ENCODE measurements around the gene SLC4A7. TPM values are rescaled to one million over a fixed set of nuclear protein-coding genes. Genes with fewer than 3 reads are reported as not detected.
A peak's percentile ranks its signal among the peaks of the same experiment; 100 is the strongest.
"Not testable (repeated sequence)": the region's sequence is repeated elsewhere in the genome, so short reads cannot be mapped to it uniquely, and the experiment has no call there.

SLC4A7 gene
- total RNA-seq, 1 experiment from 2014 or later: 19.6 TPM

DNA sequence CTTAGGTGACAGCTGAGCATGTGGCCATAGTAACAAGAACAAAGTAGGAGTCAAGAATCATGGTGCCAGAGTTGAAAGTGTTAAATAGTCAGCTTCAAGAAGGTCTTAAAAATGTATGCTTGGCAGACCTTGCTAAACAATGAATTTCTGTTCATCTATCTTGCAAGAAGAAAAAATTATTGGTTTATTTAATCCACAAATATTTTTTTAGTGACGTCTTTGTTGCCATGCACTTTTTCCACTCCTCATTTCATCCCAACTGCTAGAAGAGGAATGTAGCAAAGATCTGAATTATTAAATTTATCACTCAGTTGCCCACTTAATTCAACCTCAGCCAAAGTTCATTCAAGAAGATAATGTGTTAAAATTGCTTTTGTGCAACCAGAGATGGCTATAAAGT, 3.2 kb upstream of the SLC4A7 start:
- no peak for DNase-seq (ENCODE audit: low spot score)

DNA sequence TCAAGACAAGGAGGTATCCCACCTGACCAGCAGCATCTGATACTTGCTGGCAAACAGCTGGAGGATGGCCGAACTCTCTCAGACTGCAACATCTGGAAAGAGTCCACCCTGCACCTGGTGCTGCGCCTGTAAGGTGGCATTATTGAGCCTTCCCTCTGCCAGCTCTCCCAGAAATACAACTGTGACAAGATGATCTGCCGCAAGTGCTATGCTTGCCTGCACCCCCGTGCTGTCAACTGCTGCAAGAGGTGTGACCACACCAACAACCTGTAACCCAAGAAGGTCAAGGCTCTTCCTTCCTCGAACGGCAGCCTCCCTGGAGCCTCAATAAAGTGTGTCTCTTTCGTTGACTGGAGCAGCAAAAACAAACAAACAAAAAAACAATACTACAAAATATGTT, 2.2 kb upstream of the SLC4A7 start:
- no peak for DNase-seq (ENCODE audit: low spot score)

DNA sequence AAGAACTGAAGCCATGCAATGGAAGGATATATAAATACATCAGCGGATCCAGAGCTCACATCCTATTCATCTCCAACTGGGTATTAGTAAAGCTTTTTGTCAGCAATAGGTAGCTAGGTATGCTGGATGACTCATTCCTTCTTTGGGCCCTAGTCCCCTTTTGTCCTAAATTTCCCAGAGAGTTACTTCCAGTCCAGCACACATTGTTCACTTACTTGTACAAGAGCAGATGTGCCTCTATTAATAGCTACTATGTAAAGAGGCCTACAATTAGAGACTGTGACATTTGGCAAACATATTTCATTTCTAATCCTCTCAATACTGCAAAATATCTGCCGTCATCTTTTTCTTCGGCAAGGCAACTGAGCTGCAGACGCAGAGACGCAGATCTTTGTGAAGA, 1.7 kb upstream of the SLC4A7 start:
- no peak for DNase-seq (ENCODE audit: low spot score)

DNA sequence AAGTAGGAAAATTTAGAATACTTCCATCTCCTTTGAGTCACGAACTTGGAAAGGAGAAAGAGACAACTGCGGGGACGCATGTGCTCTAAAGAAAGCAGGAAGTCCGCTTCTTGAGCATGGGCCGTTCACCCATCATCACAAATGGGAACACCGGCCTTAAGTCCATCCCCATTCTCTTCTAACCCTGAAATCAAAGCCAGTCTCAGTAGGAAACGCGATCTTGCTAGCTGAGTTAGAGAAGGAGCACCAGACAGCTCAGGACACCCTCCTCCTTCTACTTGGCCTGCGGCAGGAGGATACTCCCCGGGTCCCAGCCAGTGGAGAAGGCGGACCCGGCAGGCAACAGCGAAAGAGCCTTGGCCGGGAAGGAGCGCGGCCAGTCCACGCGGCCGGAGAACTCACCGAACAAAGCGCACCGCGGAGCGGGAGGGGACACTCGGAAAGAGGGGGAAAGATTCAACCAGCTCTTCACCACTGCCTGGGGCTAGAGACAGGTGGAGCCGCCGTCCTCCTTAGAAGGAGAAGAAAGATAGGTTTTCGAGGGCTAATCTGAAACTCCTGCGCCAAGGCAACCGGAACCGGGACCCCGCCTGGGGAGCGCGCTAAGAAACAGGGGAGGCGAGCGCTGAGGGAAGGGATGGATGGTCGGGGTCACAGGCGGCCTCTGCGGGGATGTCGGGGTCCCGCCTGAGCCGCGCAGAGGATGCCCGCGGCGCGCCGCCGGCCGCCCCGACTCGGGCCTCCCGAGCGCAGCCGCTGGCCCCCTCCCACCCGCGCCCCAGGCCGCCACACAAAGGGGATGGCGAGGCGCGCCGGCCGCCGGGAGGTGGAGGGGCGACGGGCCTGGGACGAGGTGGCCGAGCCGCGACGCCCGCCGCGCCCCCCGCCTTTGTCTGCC, 818 bp downstream of the SLC4A7 start:
- DNase-seq (ENCODE audit: low spot score): peak; percentile 57

DNA sequence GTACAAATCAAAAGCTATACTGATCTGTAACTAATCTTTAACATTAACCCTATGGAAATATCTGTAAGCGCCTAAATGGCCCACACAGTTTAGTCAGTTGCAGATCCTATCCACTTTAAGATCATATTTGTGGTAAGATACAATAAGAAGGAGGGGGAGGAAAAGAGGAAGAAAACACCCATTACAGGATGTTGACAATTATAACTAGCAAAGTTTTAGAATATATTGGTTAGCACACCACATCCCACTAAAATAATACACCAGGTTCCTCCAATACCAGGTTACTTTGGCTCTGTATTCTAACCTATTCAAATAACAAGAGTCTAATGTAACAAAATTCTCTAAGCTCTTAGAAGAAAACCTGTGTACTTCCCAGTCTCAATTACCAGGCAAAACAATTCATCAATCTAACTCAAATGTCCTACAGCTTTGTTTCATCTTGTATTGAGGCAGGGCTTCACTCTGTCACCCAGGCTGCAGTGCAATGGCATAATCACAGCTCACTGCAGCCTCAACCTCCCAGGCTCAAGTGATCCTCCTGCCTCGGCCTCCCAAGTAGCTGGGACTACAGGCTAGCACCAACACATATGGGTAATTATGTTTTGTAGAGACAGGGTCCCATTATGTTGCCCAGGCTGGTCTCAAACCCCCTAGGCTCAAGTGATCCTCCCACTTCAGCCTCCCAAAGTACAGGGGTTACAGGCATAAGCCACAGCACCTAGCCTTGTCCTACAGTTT, 4.2 kb downstream of the SLC4A7 start:
- no peak for DNase-seq (ENCODE audit: low spot score)

DNA sequence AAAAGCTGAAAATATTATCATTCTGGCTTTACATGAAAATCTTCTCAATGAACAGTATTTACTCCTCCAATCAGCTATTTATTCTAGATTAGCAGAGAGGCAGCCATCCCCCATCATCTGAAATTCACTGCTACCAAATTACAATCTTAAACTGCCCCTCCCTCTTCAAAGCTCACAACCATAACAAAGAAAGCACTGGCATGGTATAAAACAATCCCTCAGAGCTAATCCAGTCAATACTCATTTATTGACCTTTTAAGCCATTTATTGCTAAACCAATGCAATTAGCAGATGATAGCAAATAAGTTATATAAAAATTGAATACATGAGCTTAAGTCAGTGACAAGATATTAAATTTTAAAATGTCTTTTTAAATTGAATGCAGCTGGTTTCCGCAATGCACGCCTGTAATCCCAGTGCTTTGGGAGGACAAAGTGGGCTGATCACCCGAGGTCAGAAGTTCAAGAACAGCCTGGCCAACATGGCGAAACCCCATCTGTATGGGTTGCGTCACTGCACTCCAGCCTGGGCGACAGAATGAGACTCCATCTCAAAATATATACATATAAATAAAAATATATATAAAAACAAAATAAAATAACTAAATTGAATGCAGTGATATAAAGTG, 12.1 kb downstream of the SLC4A7 start:
- DNase-seq (ENCODE audit: low spot score): no peak

DNA sequence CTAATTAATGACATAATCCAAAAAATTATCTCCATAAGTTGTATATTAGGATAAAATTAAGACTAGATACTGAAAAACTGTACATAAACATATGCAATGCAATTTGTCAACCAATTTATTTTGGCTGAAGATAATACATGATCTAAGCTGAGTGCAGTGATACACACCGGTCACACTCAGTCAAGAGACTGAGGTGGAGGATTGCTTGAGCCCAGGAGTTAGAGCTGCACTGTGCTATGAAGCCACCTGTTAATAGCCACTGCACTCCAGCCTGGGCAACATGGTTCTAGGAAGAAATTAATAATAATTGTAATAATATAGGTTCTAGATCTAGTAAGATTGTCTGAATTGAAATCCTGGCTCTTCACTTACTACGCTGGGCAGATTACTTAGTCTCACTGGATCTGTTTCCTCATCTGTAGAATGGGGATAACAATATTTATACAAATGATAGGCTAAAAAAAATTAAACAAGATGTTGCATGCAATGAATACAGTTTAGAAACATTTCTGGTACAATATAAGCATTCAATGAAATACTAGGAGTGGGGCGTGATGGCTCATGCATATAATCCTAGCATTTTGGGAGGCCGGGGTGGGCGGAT, 15.8 kb downstream of the SLC4A7 start:
- no peak for DNase-seq (ENCODE audit: low spot score)

- DNase-seq (ENCODE audit: low spot score): peak; percentile 54
Observed at GRCh38 chr3:27467545-27467944, 16.6 kb downstream of the SLC4A7 start.

DNA sequence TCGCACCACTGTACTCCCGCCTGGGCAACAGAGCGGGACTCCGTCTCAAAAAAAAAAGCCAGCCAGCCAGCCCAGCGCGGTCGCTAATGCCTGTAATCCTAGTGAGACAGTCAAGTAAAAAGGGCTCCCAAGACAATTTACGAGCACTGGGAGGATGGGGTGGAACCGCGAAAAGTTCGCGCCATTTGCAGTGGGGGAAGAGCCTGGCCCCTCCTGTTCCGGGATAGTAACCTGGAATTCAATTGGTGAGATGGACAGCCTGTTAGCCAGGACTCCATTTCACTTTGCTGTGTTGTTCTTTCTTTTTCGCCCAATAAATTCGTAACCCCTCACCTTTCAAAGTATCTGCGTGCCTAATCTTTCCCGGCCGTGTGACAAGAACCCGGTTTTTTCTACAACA, 19.5 kb downstream of the SLC4A7 start:
- no peak for DNase-seq (ENCODE audit: low spot score)

- no peak for DNase-seq (ENCODE audit: low spot score)
Observed at GRCh38 chr3:27462228-27462627, 22.0 kb downstream of the SLC4A7 start.

GRCh38 chr3:27458929-27459328, 25.3 kb downstream of the SLC4A7 start:
- DNase-seq (ENCODE audit: low spot score): no peak

DNA sequence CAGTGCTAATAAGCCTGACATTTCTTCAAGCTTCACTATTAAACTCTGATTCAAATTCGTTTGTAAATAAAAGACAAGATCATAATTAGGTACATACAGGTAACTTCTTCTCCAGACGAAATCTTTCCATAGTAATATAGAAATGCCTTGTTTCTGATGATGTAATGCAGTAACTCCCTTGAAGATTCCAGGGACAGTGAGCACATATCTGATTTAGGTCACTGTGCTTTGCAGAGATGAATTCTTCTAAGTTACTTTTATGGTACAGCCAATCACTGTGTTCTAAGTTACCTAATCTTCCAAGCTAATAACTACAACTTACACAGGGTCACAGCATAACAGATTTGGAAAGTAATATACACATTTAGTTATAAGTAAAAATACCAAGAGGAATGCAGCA, 27.6 kb downstream of the SLC4A7 start:
- DNase-seq (ENCODE audit: low spot score): no peak

GRCh38 chr3:27454914-27455313, 29.3 kb downstream of the SLC4A7 start:
- no peak for DNase-seq (ENCODE audit: low spot score)

DNA sequence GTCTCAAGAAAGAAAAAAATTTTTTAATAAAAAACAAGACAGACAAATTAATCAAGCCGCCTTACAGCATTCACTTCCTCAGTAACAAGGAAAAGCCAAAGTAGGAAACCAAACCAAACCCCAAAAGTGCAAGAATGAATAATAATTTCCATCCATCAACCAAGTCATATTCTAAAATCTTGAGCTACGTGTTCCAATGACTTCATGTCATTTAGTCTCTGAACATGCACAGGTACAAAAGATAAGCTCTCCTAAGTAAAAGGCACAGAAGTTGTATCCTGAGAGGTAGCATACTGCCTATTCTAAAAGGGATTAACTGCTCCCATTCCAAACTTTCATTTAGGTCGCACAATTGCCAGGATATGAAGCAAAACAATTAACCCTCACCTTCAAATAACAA, 29.7 kb downstream of the SLC4A7 start:
- DNase-seq (ENCODE audit: low spot score): no peak

- no peak for DNase-seq (ENCODE audit: low spot score)
Observed at GRCh38 chr3:27452368-27453090, 31.7 kb downstream of the SLC4A7 start.

GRCh38 chr3:27451842-27452241, 32.3 kb downstream of the SLC4A7 start:
- no peak for DNase-seq (ENCODE audit: low spot score)

GRCh38 chr3:27451251-27451650, 32.9 kb downstream of the SLC4A7 start:
- no peak for DNase-seq (ENCODE audit: low spot score)

DNA sequence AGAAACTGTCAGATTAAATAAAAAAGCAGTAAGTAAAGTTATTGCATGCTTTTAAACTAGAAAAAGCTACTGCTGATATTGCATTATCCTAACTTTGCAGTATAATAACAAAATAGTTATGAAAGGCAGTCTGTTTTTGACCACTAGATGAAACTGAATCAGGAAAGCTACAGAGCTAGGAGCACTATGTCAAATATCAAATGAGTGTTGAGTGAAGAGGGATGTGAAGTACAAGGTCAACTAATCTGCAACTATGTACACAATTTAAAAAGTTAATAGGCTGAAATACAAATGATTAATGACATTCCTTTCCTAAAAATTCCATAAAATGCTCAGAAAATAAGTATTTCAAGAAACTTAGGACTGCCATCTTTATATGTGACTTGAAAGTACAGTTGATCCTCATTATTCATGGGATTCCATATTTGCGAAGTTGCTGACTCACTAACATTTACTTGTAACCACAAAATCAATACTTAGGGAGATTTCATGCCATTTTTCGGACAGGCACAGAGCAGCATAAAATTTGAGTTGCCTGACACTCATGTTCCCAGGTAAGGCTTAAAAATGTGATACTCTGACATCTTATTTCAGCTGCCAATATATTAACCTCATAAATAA, 34.5 kb downstream of the SLC4A7 start:
- peak; percentile 47 for DNase-seq (ENCODE audit: low spot score)

DNA sequence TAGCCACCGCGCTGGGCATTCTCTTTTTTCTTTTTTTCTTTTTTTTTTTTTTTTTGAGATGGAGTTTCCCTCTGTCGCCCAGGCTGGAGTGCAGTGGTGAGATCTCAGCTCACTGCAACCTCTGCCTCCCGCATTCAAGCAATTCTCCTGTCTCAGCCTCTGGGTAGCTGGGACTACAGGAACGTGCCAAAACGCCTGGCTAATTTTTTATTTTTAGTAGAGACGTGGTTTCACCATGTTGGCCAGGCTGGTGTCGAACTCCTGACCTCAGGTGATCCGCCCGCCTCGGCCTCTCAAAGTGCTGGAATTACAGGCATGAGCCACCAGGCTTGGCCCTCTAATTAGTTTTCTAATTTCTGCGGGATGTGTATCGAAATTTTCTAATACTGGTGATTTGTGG, 41.2 kb downstream of the SLC4A7 start:
- DNase-seq (ENCODE audit: low spot score): not testable (repeated sequence)

DNA sequence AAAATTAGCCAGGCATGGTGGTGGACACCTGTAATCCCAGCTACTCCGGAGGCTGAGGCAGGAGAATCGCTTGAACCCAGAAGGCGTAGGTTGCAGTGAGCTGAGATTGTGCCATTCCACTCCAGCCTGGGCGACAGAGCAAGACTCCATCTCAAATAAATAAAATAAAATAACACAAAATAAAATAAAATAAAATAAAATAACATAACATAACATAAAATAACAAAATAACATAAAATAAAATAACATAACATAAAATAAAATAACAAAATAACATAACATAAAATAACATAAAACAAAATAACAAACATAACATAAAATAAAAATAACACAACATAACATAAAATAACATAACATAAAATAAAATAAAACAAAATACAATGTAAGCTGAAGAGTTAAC, 45.8 kb downstream of the SLC4A7 start:
- not testable (repeated sequence) for DNase-seq (ENCODE audit: low spot score)

DNA sequence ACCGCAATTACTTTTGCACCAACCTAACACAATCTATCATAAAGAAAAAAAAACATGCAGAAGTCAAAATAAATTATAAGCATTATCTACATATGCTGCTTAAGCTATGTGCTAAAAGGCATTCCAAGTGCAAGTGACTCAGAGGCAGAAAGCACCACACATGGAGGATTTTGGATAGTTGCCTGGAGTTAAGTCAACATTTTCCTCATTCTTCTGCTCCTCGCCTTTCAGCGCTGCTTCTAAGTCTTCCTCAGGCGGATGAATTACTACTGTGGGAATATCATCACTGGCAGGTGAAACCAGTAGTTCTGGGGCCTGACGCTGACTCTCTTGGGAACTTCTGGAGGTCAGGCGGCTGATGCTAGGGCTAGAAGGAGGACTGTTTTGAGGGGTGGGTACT, 53.1 kb downstream of the SLC4A7 start:
- peak; percentile 28 for DNase-seq (ENCODE audit: low spot score)
